Stimulated activated naive CD8-positive, alpha-beta T cell treated with anti-CD3 and anti-CD28 coated beads, Interleukin-15, Interleukin-2, amounts not matched to agents 100 U/mL and 50 U/mL, for 24 hours (primary cell): ENCODE data around the gene UBAP1.
"Not testable (repeated sequence)": the region's sequence is repeated elsewhere in the genome, so short reads cannot be mapped to it uniquely, and the experiment has no call there.

ENCODE experiments used
- ATAC-seq: fragments of 150-1000 bp; cut with Tn5 transposase; one replicate; pipeline ENCODE4 v1.10.0; 2021
- DNase-seq: peaks from one replicate; pipeline ENCODE4 v3.0.0; 2021

UBAP1 gene

GRCh38 chr9:34262971-34263370 lies 84.1 kb downstream of the UBAP1 start:
- ATAC-seq: no peak
- no peak for DNase-seq

- no peak for ATAC-seq
- DNase-seq: no peak
Measured at GRCh38 chr9:34267660-34268059, 88.8 kb downstream of the UBAP1 start.

- DNase-seq (no peak), ATAC-seq (no peak)
Measured at GRCh38 chr9:34271265-34272006, 92.6 kb downstream of the UBAP1 start.

GRCh38 chr9:34272101-34272541 lies 93.3 kb downstream of the UBAP1 start:
- DNase-seq (no peak), ATAC-seq (no peak)

GRCh38 chr9:34273588-34273987 lies 94.7 kb downstream of the UBAP1 start:
- DNase-seq, ATAC-seq: not testable (repeated sequence)

GRCh38 chr9:34275811-34276210 lies 97.0 kb downstream of the UBAP1 start:
- no peak for DNase-seq
- no peak for ATAC-seq

GRCh38 chr9:34276772-34277171 lies 97.9 kb downstream of the UBAP1 start:
- ATAC-seq: no peak
- no peak for DNase-seq

GRCh38 chr9:34279411-34279810 lies 100.6 kb downstream of the UBAP1 start:
- ATAC-seq (no peak), DNase-seq (no peak)

GRCh38 chr9:34282096-34282495 lies 103.3 kb downstream of the UBAP1 start:
- ATAC-seq: no peak
- no peak for DNase-seq

- ATAC-seq: no peak
- DNase-seq: no peak
Measured at GRCh38 chr9:34289159-34289558, 110.3 kb downstream of the UBAP1 start.

- no peak for ATAC-seq
- DNase-seq: no peak
Measured at GRCh38 chr9:34291023-34291422, 112.2 kb downstream of the UBAP1 start.

- no peak for ATAC-seq
- DNase-seq: no peak
Measured at GRCh38 chr9:34291423-34291822, 112.6 kb downstream of the UBAP1 start.

- DNase-seq: no peak
- no peak for ATAC-seq
Measured at GRCh38 chr9:34292552-34292951, 113.7 kb downstream of the UBAP1 start.

- DNase-seq, ATAC-seq: not testable (repeated sequence)
Measured at GRCh38 chr9:34301064-34301463, 122.2 kb downstream of the UBAP1 start.
